HEK293T (cell line): ENCODE results near the gene MTAP.

Experiments
- ARNT ChIP-seq: fragments of 450-650 bp; IDR thresholded peaks from 2 replicates; pipeline ENCODE4 v1.6.1; 2017; ENCODE audit warnings: mild to moderate bottlenecking
- BHLHE40 ChIP-seq: fragments of 450-650 bp; IDR thresholded peaks from 2 replicates; pipeline ENCODE4 v1.6.1; 2016; ENCODE audit warnings: mild to moderate bottlenecking, moderate library complexity, borderline replicate concordance
- ELF4 ChIP-seq: fragments of 450-650 bp; IDR thresholded peaks from 2 replicates; pipeline ENCODE4 v1.6.1; 2017; ENCODE audit warnings: antibody characterized with exemption
- FOXA1 ChIP-seq: fragments of 450-650 bp; IDR thresholded peaks from 2 replicates; pipeline ENCODE4 v1.6.1; 2016; ENCODE audit warnings: mild to moderate bottlenecking
- FOXK2 ChIP-seq: fragments of 450-650 bp; IDR thresholded peaks from 2 replicates; pipeline ENCODE4 v1.6.1; 2016; ENCODE audit warnings: mild to moderate bottlenecking
- FOXM1 ChIP-seq: fragments of 450-650 bp; IDR thresholded peaks from 2 replicates; pipeline ENCODE4 v1.6.1; 2017; ENCODE audit warnings: mild to moderate bottlenecking, borderline replicate concordance
- HDGF ChIP-seq: fragments of 450-650 bp; IDR thresholded peaks from 2 replicates; pipeline ENCODE4 v1.6.1; 2017; ENCODE audit warnings: antibody characterized with exemption, borderline replicate concordance
- L3MBTL2 ChIP-seq: fragments of 450-650 bp; conservative IDR thresholded peaks from 2 replicates; pipeline ENCODE4 v1.6.1; 2016; ENCODE audit warnings: mild to moderate bottlenecking
- LEF1 ChIP-seq: fragments of 450-650 bp; IDR thresholded peaks from 2 replicates; pipeline ENCODE4 v1.6.1; 2017; ENCODE audit warnings: mild to moderate bottlenecking, borderline replicate concordance
- NFRKB ChIP-seq: fragments of 450-650 bp; IDR thresholded peaks from 2 replicates; pipeline ENCODE4 v1.6.1; 2016; ENCODE audit warnings: mild to moderate bottlenecking, moderate library complexity
- SP1 ChIP-seq: fragments of 450-650 bp; IDR thresholded peaks from 2 replicates; pipeline ENCODE4 v1.6.1; 2017
- SUZ12 ChIP-seq: fragments of 450-650 bp; IDR thresholded peaks from 2 replicates; pipeline ENCODE4 v1.6.1; 2016; ENCODE audit warnings: mild to moderate bottlenecking
- ZNF384 ChIP-seq: fragments of 450-650 bp; IDR thresholded peaks from 2 replicates; pipeline ENCODE4 v1.6.1; 2016

DNA sequence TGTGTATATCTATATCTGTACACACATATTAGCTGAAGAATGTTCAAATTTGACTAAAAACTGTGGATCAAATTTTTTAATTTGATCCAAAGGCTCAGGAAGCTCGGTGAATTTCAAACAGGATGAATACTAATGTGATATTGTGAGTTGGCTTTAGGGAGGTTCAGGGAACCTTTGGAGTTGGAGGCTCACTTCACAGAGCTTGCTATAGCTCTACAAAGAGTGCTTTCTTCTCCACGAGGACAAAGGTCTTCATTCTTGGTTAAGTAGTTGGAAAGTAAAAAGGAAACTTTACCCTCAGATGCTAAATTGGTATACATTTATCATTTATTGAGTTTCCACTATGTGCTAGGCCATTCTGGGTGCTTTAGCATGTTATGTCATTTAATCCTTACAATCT, 36.3 kb upstream of the MTAP start:
- TF ChIP-seq FOXM1 (no peak), FOXK2 (no peak), HDGF (no peak), ELF4 (no peak), SP1 (no peak), FOXA1 (no peak), ARNT (no peak), ZNF384 (no peak), BHLHE40 (no peak), NFRKB (no peak), LEF1 (no peak), SUZ12 (no peak), L3MBTL2 (no peak)
